ENCODE results near the gene TMEM17. TPM values are rescaled to one million over a fixed set of nuclear protein-coding genes. Genes with fewer than 3 reads are reported as not detected.

Gene TMEM17
- total and polyA plus RNA-seq, 2 experiments from 2014 or later = 0.94 to 1.7 TPM

GRCh38 chr2:62506421-62506750 is 391 bp upstream of the TMEM17 start (continued):
- TF ChIP-seq, protein P1, sequence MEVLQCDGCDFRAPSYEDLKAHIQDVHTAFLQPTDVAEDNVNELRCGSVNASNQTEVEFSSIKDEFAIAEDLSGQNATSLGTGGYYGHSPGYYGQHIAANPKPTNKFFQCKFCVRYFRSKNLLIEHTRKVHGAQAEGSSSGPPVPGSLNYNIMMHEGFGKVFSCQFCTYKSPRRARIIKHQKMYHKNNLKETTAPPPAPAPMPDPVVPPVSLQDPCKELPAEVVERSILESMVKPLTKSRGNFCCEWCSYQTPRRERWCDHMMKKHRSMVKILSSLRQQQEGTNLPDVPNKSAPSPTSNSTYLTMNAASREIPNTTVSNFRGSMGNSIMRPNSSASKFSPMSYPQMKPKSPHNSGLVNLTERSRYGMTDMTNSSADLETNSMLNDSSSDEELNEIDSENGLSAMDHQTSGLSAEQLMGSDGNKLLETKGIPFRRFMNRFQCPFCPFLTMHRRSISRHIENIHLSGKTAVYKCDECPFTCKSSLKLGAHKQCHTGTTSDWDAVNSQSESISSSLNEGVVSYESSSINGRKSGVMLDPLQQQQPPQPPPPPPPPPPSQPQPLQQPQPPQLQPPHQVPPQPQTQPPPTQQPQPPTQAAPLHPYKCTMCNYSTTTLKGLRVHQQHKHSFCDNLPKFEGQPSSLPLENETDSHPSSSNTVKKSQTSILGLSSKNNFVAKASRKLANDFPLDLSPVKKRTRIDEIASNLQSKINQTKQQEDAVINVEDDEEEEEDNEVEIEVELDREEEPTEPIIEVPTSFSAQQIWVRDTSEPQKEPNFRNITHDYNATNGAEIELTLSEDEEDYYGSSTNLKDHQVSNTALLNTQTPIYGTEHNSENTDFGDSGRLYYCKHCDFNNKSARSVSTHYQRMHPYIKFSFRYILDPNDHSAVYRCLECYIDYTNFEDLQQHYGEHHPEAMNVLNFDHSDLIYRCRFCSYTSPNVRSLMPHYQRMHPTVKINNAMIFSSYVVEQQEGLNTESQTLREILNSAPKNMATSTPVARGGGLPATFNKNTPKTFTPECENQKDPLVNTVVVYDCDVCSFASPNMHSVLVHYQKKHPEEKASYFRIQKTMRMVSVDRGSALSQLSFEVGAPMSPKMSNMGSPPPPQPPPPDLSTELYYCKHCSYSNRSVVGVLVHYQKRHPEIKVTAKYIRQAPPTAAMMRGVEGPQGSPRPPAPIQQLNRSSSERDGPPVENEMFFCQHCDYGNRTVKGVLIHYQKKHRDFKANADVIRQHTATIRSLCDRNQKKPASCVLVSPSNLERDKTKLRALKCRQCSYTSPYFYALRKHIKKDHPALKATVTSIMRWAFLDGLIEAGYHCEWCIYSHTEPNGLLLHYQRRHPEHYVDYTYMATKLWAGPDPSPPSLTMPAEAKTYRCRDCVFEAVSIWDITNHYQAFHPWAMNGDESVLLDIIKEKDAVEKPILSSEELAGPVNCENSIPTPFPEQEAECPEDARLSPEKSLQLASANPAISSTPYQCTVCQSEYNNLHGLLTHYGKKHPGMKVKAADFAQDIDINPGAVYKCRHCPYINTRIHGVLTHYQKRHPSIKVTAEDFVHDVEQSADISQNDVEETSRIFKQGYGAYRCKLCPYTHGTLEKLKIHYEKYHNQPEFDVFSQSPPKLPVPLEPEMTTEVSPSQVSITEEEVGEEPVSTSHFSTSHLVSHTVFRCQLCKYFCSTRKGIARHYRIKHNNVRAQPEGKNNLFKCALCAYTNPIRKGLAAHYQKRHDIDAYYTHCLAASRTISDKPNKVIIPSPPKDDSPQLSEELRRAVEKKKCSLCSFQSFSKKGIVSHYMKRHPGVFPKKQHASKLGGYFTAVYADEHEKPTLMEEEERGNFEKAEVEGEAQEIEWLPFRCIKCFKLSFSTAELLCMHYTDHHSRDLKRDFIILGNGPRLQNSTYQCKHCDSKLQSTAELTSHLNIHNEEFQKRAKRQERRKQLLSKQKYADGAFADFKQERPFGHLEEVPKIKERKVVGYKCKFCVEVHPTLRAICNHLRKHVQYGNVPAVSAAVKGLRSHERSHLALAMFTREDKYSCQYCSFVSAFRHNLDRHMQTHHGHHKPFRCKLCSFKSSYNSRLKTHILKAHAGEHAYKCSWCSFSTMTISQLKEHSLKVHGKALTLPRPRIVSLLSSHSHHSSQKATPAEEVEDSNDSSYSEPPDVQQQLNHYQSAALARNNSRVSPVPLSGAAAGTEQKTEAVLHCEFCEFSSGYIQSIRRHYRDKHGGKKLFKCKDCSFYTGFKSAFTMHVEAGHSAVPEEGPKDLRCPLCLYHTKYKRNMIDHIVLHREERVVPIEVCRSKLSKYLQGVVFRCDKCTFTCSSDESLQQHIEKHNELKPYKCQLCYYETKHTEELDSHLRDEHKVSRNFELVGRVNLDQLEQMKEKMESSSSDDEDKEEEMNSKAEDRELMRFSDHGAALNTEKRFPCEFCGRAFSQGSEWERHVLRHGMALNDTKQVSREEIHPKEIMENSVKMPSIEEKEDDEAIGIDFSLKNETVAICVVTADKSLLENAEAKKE (CRISPR knock-in tag; IDR thresholded peaks at IDR 0.05) = no peak
- TF ChIP-seq POLR2AphosphoS5 (IDR thresholded peaks at IDR 0.05; ENCODE audit: low read depth) = no peak
- TF ChIP-seq NANOG (IDR thresholded peaks at IDR 0.05; ENCODE audit: borderline replicate concordance) = no peak
- no peak for TF ChIP-seq ZNF331 (CRISPR knock-in tag; IDR thresholded peaks at IDR 0.05; ENCODE audit: low read depth)

DNA sequence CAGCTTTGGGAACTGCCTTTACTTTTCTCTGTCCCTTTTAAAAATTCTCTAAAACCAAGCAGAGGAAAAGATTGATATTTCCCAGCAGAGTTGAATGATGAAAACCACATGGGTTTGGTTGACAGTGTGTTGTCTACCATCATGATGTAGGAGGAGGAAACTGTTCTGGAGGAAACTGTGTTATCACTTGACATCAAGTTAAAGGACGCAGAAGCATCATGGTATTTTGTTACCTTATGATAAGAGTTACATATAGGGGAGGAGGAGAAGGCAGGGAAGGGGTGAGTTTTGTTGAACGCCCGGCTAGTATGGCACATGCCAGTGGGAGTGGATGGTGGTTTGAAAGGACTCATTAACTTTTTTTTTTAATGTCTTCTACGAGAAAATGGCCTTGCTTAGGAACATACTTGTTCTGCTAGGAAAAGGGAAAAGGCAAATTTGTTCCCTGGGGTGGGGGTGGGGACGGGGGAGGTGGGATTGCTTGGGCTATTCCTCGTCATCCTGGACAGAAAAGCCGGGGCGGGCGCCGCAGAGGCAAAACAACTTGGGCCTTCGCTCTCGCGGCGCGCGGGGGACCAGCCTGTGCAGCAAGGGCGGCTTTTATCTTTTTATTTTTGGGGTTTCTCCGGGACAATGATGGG is 766 bp downstream of the TMEM17 start:
- H3K4me1 ChIP-seq (ENCODE audit: insufficient read depth) = 0 out of 2 replicates have a peak, but pooled peaks cover 4% of the 10 kb centered on the region
- H3K4me2 ChIP-seq = peak overlapping the region; percentile 81
- TF ChIP-seq, protein P2, sequence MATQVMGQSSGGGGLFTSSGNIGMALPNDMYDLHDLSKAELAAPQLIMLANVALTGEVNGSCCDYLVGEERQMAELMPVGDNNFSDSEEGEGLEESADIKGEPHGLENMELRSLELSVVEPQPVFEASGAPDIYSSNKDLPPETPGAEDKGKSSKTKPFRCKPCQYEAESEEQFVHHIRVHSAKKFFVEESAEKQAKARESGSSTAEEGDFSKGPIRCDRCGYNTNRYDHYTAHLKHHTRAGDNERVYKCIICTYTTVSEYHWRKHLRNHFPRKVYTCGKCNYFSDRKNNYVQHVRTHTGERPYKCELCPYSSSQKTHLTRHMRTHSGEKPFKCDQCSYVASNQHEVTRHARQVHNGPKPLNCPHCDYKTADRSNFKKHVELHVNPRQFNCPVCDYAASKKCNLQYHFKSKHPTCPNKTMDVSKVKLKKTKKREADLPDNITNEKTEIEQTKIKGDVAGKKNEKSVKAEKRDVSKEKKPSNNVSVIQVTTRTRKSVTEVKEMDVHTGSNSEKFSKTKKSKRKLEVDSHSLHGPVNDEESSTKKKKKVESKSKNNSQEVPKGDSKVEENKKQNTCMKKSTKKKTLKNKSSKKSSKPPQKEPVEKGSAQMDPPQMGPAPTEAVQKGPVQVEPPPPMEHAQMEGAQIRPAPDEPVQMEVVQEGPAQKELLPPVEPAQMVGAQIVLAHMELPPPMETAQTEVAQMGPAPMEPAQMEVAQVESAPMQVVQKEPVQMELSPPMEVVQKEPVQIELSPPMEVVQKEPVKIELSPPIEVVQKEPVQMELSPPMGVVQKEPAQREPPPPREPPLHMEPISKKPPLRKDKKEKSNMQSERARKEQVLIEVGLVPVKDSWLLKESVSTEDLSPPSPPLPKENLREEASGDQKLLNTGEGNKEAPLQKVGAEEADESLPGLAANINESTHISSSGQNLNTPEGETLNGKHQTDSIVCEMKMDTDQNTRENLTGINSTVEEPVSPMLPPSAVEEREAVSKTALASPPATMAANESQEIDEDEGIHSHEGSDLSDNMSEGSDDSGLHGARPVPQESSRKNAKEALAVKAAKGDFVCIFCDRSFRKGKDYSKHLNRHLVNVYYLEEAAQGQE (IDR thresholded peaks at IDR 0.05; ENCODE audit: unreplicated experiment) = no peak
- TF ChIP-seq ZNF114 (CRISPR knock-in tag; IDR thresholded peaks at IDR 0.05) (no peak), ZNF331 (CRISPR knock-in tag; IDR thresholded peaks at IDR 0.05; ENCODE audit: low read depth) (no peak), CTCF (conservative IDR thresholded peaks at IDR 0.05; ENCODE audit: low read depth in 2 of 2) (no peak), CREB1 (CRISPR knock-in tag; IDR thresholded peaks at IDR 0.05; ENCODE audit: low read depth) (no peak), NANOG (IDR thresholded peaks at IDR 0.05; ENCODE audit: borderline replicate concordance) (no peak), EZH2phosphoT487 (IDR thresholded peaks at IDR 0.05; ENCODE audit: unreplicated experiment) (no peak)
- TF ChIP-seq, protein P3, sequence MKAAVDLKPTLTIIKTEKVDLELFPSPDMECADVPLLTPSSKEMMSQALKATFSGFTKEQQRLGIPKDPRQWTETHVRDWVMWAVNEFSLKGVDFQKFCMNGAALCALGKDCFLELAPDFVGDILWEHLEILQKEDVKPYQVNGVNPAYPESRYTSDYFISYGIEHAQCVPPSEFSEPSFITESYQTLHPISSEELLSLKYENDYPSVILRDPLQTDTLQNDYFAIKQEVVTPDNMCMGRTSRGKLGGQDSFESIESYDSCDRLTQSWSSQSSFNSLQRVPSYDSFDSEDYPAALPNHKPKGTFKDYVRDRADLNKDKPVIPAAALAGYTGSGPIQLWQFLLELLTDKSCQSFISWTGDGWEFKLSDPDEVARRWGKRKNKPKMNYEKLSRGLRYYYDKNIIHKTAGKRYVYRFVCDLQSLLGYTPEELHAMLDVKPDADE (IDR thresholded peaks at IDR 0.05) = no peak
- 0 out of 2 replicates have a peak overlapping the region, but pooled peaks have one; percentile 1 for H3K27ac ChIP-seq (ENCODE audit: low read depth)
- no peaks in the 10 kb centered on the region for H3K27me3 ChIP-seq (ENCODE audit: insufficient read depth)
- H3K9me2 ChIP-seq (ENCODE audit: insufficient read depth) = no peaks in the 10 kb centered on the region
- H3F3A ChIP-seq (replicated peaks; ENCODE audit: low read depth) = no peaks in the 10 kb centered on the region
- DNase-seq (ENCODE audit: low spot score) (no peak), ATAC-seq (peak; percentile 45)
- Mint-ChIP-seq H3K4me1 (peaks cover 11% of the 10 kb centered on the region), H3K9me3 (no peaks in the 10 kb centered on the region), H3K27ac (peak overlapping the region; percentile 94), H3K36me3 (ENCODE audit: low read depth) (no peaks in the 10 kb centered on the region), H3K4me3 (peak overlapping the region; percentile 87), H3K27me3 (ENCODE audit: insufficient read depth, low read depth, poor library complexity) (peaks cover 6% of the 10 kb centered on the region)
- H3K36me3 ChIP-seq (ENCODE audit: insufficient read depth) = no peaks in the 10 kb centered on the region
- peak overlapping the region; percentile 68 for H3K4me3 ChIP-seq
- peak overlapping the region; percentile 95 for H2AFZ ChIP-seq
- no peaks in the 10 kb centered on the region for H3K79me2 ChIP-seq (replicated peaks; ENCODE audit: insufficient read depth)
- no peaks in the 10 kb centered on the region for H4K20me1 ChIP-seq (replicated peaks; ENCODE audit: insufficient read depth)
